Measurements from ENCODE around the gene OPCML. TPM values are rescaled to one million over a fixed set of nuclear protein-coding genes. Genes with fewer than 3 reads are reported as not detected.

Gene OPCML
- total and polyA plus RNA-seq, 2 donors (not counting 1 experiment from before 2014, with no cell fraction given), result not detected

DNA sequence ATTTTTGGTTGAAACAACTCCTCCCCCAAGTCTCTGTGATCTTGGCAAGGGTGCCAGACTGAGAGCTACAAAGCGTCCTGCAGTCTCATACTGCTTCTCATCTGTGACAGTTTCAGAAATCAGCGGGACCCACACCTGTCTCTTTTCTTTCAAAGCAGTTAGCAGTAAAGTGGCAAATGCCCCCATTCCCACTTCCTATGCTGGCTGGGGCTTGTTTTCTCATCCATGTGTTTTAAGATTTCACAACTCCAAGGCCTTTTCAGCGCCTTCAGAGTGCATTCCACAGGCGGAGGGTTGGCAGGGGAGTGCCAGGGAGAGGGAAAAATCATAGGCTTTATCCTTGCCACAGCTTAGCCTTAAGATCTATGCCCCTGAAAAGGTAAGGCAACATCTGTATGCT lies 493.5 kb downstream of the OPCML start:
- no peaks in the 10 kb centered on the region for H3K36me3 ChIP-seq (replicated peaks in 1 of 2; ENCODE audit: control extremely low read depth in 1 of 2, control insufficient read depth in 1 of 2, extremely low read depth in 1 of 2, insufficient read depth in 2 of 2, low read length in 1 of 2)
- no peaks in the 10 kb centered on the region for H3K79me2 ChIP-seq (ENCODE audit: control insufficient read depth, insufficient read depth, low read length)
- Mint-ChIP-seq H3K27me3 (no peaks in the 10 kb centered on the region), H3K27ac (no peak overlapping the region), H3K4me3 (no peak overlapping the region), H3K4me1 (no peaks in the 10 kb centered on the region), H3K9me3 (ENCODE audit: insufficient read depth) (no peaks in the 10 kb centered on the region)
- no peaks in the 10 kb centered on the region for H4K20me1 ChIP-seq (ENCODE audit: control insufficient read depth, insufficient read depth, low read length, poor library complexity, severe bottlenecking)
- DNase-seq, result no peak
- ChIA-PET POLR2A (no interaction called here), CTCF (no interaction called here)
- WGBS (ENCODE audit: insufficient coverage), result 17% methylated on average over 2 of the region's 4 CpGs
- H3K27ac ChIP-seq (ENCODE audit: low read length in 2 of 2), result no peak overlapping the region
- H3K9me3 ChIP-seq (ENCODE audit: control extremely low read depth in 1 of 3, control insufficient read depth in 2 of 3, insufficient read depth in 1 of 3, low read length in 2 of 3), result peaks cover 0 to 12% (median 0%) of the 10 kb centered on the region in 3 donors
- no peak overlapping the region for H3K9ac ChIP-seq (ENCODE audit: low read length)
- no peaks in the 10 kb centered on the region for H3K27me3 ChIP-seq (replicated peaks in 1 of 4; ENCODE audit: control extremely low read depth in 1 of 4, control insufficient read depth in 3 of 4, insufficient read depth in 4 of 4, low read length in 3 of 4)
- H2AFZ ChIP-seq (ENCODE audit: insufficient read depth, low read depth, low read length, poor library complexity, severe bottlenecking), result no peak overlapping the region
- H3K4me2 ChIP-seq (replicated peaks; ENCODE audit: low read depth, low read length, poor library complexity, severe bottlenecking), result no peak overlapping the region
- no peak for ATAC-seq (ENCODE audit: low read depth)
- intact Hi-C loops (cut with micrococcal nuclease), result no loop called here
- no peaks in the 10 kb centered on the region for H3K4me1 ChIP-seq (ENCODE audit: control insufficient read depth in 2 of 2, insufficient read depth in 2 of 2, low read length in 2 of 2)
- no peak for TF ChIP-seq EZH2 (IDR thresholded peaks at IDR 0.05; ENCODE audit: borderline replicate concordance, insufficient read depth, low read depth, low read length, poor library complexity, severe bottlenecking)
- TF ChIP-seq, protein P1, sequence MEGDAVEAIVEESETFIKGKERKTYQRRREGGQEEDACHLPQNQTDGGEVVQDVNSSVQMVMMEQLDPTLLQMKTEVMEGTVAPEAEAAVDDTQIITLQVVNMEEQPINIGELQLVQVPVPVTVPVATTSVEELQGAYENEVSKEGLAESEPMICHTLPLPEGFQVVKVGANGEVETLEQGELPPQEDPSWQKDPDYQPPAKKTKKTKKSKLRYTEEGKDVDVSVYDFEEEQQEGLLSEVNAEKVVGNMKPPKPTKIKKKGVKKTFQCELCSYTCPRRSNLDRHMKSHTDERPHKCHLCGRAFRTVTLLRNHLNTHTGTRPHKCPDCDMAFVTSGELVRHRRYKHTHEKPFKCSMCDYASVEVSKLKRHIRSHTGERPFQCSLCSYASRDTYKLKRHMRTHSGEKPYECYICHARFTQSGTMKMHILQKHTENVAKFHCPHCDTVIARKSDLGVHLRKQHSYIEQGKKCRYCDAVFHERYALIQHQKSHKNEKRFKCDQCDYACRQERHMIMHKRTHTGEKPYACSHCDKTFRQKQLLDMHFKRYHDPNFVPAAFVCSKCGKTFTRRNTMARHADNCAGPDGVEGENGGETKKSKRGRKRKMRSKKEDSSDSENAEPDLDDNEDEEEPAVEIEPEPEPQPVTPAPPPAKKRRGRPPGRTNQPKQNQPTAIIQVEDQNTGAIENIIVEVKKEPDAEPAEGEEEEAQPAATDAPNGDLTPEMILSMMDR (IDR thresholded peaks at IDR 0.05), result no peak
- no peak overlapping the region for H3K4me3 ChIP-seq (ENCODE audit: control extremely low read depth in 1 of 5, extremely low read depth in 1 of 5, insufficient read depth in 1 of 5, low read depth in 2 of 5, low read length in 4 of 5)

DNA sequence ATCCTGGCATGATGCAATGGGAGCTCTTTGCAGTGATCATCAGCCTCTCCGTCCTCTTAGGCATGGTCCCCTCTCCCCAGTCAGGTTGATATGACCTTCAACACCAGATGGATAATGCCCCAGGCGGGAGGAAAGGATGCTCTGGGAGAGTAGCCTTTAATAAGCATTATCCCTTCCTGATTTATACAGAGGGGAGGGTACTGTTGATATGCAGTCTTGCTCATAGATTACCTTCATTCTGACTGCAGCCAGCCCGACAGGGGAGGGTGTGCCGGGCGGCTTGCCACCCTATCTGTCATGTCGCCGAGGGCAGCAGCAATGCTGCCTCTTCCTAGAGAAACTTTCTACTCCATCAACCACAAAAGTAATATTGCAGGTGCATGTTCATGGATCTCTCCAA lies 497.4 kb downstream of the OPCML start:
- DNase-seq, result no peak
- intact Hi-C loops (cut with micrococcal nuclease), result no loop called here
- H4K20me1 ChIP-seq (ENCODE audit: control insufficient read depth, insufficient read depth, low read length, poor library complexity, severe bottlenecking), result no peaks in the 10 kb centered on the region
- Mint-ChIP-seq H3K4me3 (no peak overlapping the region), H3K4me1 (no peaks in the 10 kb centered on the region), H3K9me3 (ENCODE audit: insufficient read depth) (peaks cover 3% of the 10 kb centered on the region), H3K27ac (no peak overlapping the region), H3K27me3 (no peaks in the 10 kb centered on the region)
- no peaks in the 10 kb centered on the region for H3K36me3 ChIP-seq (replicated peaks in 1 of 2; ENCODE audit: control extremely low read depth in 1 of 2, control insufficient read depth in 1 of 2, extremely low read depth in 1 of 2, insufficient read depth in 2 of 2, low read length in 1 of 2)
- ChIA-PET POLR2A (no interaction called here), CTCF (no interaction called here)
- no peak for TF ChIP-seq EZH2 (IDR thresholded peaks at IDR 0.05; ENCODE audit: borderline replicate concordance, insufficient read depth, low read depth, low read length, poor library complexity, severe bottlenecking)
- TF ChIP-seq, protein P1 (IDR thresholded peaks at IDR 0.05), result no peak
- H3K9ac ChIP-seq (ENCODE audit: low read length), result no peak overlapping the region
- H3K27me3 ChIP-seq (replicated peaks in 1 of 4; ENCODE audit: control extremely low read depth in 1 of 4, control insufficient read depth in 3 of 4, insufficient read depth in 4 of 4, low read length in 3 of 4), result no peaks in the 10 kb centered on the region
- no peak overlapping the region for H3K4me3 ChIP-seq (ENCODE audit: control extremely low read depth in 1 of 5, extremely low read depth in 1 of 5, insufficient read depth in 1 of 5, low read depth in 2 of 5, low read length in 4 of 5)
- H2AFZ ChIP-seq (ENCODE audit: insufficient read depth, low read depth, low read length, poor library complexity, severe bottlenecking), result no peak overlapping the region
- ATAC-seq (ENCODE audit: low read depth), result no peak
- H3K9me3 ChIP-seq (ENCODE audit: control extremely low read depth in 1 of 3, control insufficient read depth in 2 of 3, insufficient read depth in 1 of 3, low read length in 2 of 3), result no peaks in the 10 kb centered on the region
- no peak overlapping the region for H3K27ac ChIP-seq (ENCODE audit: low read length in 2 of 2)
- no peaks in the 10 kb centered on the region for H3K4me1 ChIP-seq (ENCODE audit: control insufficient read depth in 2 of 2, insufficient read depth in 2 of 2, low read length in 2 of 2)
- H3K4me2 ChIP-seq (replicated peaks; ENCODE audit: low read depth, low read length, poor library complexity, severe bottlenecking), result no peak overlapping the region
- no peaks in the 10 kb centered on the region for H3K79me2 ChIP-seq (ENCODE audit: control insufficient read depth, insufficient read depth, low read length)
- WGBS (ENCODE audit: insufficient coverage), result no CpG with 5 or more reads among the region's 7 CpGs
